ENCODE data around the gene POLN. TPM values are rescaled to one million over a fixed set of nuclear protein-coding genes. Genes with fewer than 3 reads are reported as not detected.

Gene POLN
- total RNA-seq, 1 experiment from 2014 or later = 3.5 TPM

GRCh38 chr4:2289311-2289954 is 47.5 kb upstream of the POLN start (continued):
- TF ChIP-seq FOXP4 (CRISPR knock-in tag; IDR thresholded peaks at IDR 0.05) = no peak
- TF ChIP-seq SOX15 (CRISPR knock-in tag; IDR thresholded peaks at IDR 0.05) = no peak
- TF ChIP-seq ATF6 (CRISPR knock-in tag; IDR thresholded peaks at IDR 0.05) = no peak
- no peak for TF ChIP-seq ZSCAN18 (CRISPR knock-in tag; IDR thresholded peaks at IDR 0.05)
- TF ChIP-seq KAT7 (CRISPR knock-in tag; IDR thresholded peaks at IDR 0.05; ENCODE audit: borderline replicate concordance) = no peak
- no peak for TF ChIP-seq SMAD4 (CRISPR knock-in tag; IDR thresholded peaks at IDR 0.05)
- TF ChIP-seq ZMAT4 (CRISPR knock-in tag; IDR thresholded peaks at IDR 0.05) = no peak
- TF ChIP-seq ZNF416 (CRISPR knock-in tag; IDR thresholded peaks at IDR 0.05) = no peak
- no peak for TF ChIP-seq TCF7 (CRISPR knock-in tag; IDR thresholded peaks at IDR 0.05; ENCODE audit: low read depth)
- no peak for TF ChIP-seq MAX (CRISPR knock-in tag; IDR thresholded peaks at IDR 0.05)
- TF ChIP-seq NFATC4 (CRISPR knock-in tag; IDR thresholded peaks at IDR 0.05) = no peak
- TF ChIP-seq ZNF317 (CRISPR knock-in tag; IDR thresholded peaks at IDR 0.05; ENCODE audit: borderline replicate concordance, low read depth) = no peak

GRCh38 chr4:2288051-2288541 is 46.2 kb upstream of the POLN start:
- ATAC-seq = no peak
- ChIA-PET CTCF (interaction anchor here (2.4 kb wide), 1 partner anchor 19 kb away, joined by 6 read pairs; no protein-coding TSS in a partner anchor), POLR2A (no interaction called here)
- no peak overlapping the region for H3K27ac Mint-ChIP-seq
- H3K27me3 Mint-ChIP-seq (ENCODE audit: low read depth) = no peaks in the 10 kb centered on the region
- DNase-seq (ENCODE audit: low spot score) = no peak
- no peaks in the 10 kb centered on the region; the same call in 1 of the 2 replicates for H3K4me1 Mint-ChIP-seq
- H3K9me3 Mint-ChIP-seq = no peaks in the 10 kb centered on the region
- H3K4me3 Mint-ChIP-seq = no peak overlapping the region
- no peaks in the 10 kb centered on the region for H3K36me3 Mint-ChIP-seq
- TF ChIP-seq ZNF263 (CRISPR knock-in tag; IDR thresholded peaks at IDR 0.05; ENCODE audit: low read depth) (no peak), HMGA2 (CRISPR knock-in tag; IDR thresholded peaks at IDR 0.05) (no peak), ZNF281 (CRISPR knock-in tag; IDR thresholded peaks at IDR 0.05) (no peak), KAT7 (CRISPR knock-in tag; IDR thresholded peaks at IDR 0.05; ENCODE audit: borderline replicate concordance) (no peak), USF1 (CRISPR knock-in tag; IDR thresholded peaks at IDR 0.05) (no peak), E2F4 (CRISPR knock-in tag; IDR thresholded peaks at IDR 0.05; ENCODE audit: borderline replicate concordance, low read depth) (no peak), ARID4B (CRISPR knock-in tag; IDR thresholded peaks at IDR 0.05; ENCODE audit: borderline replicate concordance) (no peak), NR1H2 (CRISPR knock-in tag; IDR thresholded peaks at IDR 0.05) (no peak)

Data from WTC11 (cell line).